Parathyroid adenoma (tissue), 2 donors: Measurements from ENCODE around the gene NR2C2AP.
"Not testable (repeated sequence)": the region's sequence is repeated elsewhere in the genome, so short reads cannot be mapped to it uniquely, and the experiment has no call there.

Experiments
- H2AFZ ChIP-seq: fragments of 300-600 bp; sonication (generic); one replicate; pipeline ENCODE4 v1.7.0; 2017; ENCODE audit warnings: antibody characterized with exemption, mild to moderate bottlenecking
- H3K27ac ChIP-seq: fragments of 300-600 bp; sonication (generic); one replicate; pipeline ENCODE4 v1.7.0; 2017
- H3K27me3 ChIP-seq: fragments of 300-600 bp; sonication (generic); one replicate; pipeline ENCODE4 v1.7.0; 2017; ENCODE audit warnings: low read length; ENCODE audit not compliant: control insufficient read depth, insufficient read depth
- H3K36me3 ChIP-seq: fragments of 300-600 bp; sonication (generic); one replicate; pipeline ENCODE4 v1.7.0; 2017; ENCODE audit warnings: low read length; ENCODE audit not compliant: control insufficient read depth, insufficient read depth
- H3K4me1 ChIP-seq: fragments of 300-600 bp; sonication (generic); one replicate; pipeline ENCODE4 v1.7.0; 2017; ENCODE audit warnings: control low read depth
- H3K4me2 ChIP-seq: fragments of 300-600 bp; sonication (generic); one replicate; pipeline ENCODE4 v1.7.0; 2017; ENCODE audit warnings: low read length
- H3K4me3 ChIP-seq: fragments of 300-600 bp; sonication (generic); one replicate; pipeline ENCODE4 v1.7.0; 2017; ENCODE audit warnings: low read depth, low read length
- H3K79me2 ChIP-seq: fragments of 300-600 bp; sonication (generic); one replicate; pipeline ENCODE4 v1.7.0; 2017; ENCODE audit warnings: control low read depth
- H3K9ac ChIP-seq: fragments of 300-600 bp; sonication (generic); one replicate; pipeline ENCODE4 v1.7.0; 2017; ENCODE audit warnings: mild to moderate bottlenecking
- H3K9me3 ChIP-seq: fragments of 300-600 bp; sonication (generic); one replicate; pipeline ENCODE4 v1.7.0; 2017; ENCODE audit warnings: low read length; ENCODE audit not compliant: control insufficient read depth
- TF ChIP-seq, protein P1 (sequence below): fragments of 300-600 bp; sonication (generic); IDR thresholded peaks from one replicate; pipeline ENCODE4 v1.7.0; 2017; ENCODE audit warnings: antibody characterized with exemption, mild to moderate bottlenecking
- donor health status: primary hyperparathyroidism.

The NR2C2AP gene

DNA sequence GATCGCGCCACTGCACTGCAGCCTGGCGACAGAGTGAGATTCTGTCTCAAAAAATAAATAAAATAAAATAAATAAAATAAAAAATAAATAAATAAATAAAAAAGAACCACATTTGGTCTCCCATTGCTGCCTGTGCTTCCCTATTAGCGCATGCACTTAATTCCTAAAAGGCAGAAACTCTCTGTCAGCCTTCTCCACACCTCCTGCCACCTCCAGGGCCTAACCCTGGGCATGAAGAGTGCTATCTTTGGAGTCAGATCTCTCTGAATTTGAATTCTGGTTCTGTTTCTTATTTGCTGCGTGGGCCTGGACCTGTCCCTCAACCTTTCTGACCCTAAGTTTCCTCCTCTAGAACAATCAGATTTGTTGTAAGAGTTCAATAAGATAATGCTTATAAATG lies 19.8 kb upstream of the NR2C2AP start:
- no peak overlapping the region for H2AFZ ChIP-seq

DNA sequence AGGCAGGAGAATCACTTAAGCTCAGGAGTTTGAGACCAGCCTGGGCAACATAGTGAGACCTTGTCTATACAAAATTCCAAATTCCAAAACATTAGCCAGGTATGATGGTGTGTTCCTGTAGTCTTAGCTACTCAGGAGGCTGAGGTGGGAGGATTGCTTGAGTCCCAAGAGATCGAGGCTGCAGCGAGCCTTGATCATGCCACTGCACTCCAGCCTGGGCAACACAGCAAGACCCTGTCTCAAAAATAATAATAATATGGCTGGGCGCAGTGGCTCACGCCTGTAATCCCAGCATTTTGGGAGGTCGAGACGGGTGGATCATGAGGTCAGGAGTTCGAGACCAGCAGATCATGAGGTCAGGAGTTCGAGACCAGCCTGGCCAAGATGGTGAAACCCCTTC lies 17.8 kb upstream of the NR2C2AP start:
- H3K4me2 ChIP-seq, H3K9me3 ChIP-seq, H3K4me1 ChIP-seq, H3K36me3 ChIP-seq, H3K27ac ChIP-seq, H3K79me2 ChIP-seq, H2AFZ ChIP-seq, H3K9ac ChIP-seq, H3K4me3 ChIP-seq, H3K27me3 ChIP-seq: not testable (repeated sequence)

More for the DNA sequence above, 19.8 kb upstream of the NR2C2AP start:
- no peaks in the 10 kb centered on the region for H3K9me3 ChIP-seq
- no peak overlapping the region for H3K4me2 ChIP-seq
- no peak overlapping the region for H3K27ac ChIP-seq
- H3K4me3 ChIP-seq, result no peak overlapping the region
- no peak overlapping the region for H3K9ac ChIP-seq
- no peaks in the 10 kb centered on the region for H3K79me2 ChIP-seq
- H3K4me1 ChIP-seq, result no peaks in the 10 kb centered on the region
- H3K36me3 ChIP-seq, result no peaks in the 10 kb centered on the region
- no peaks in the 10 kb centered on the region for H3K27me3 ChIP-seq
- TF ChIP-seq, protein P1, sequence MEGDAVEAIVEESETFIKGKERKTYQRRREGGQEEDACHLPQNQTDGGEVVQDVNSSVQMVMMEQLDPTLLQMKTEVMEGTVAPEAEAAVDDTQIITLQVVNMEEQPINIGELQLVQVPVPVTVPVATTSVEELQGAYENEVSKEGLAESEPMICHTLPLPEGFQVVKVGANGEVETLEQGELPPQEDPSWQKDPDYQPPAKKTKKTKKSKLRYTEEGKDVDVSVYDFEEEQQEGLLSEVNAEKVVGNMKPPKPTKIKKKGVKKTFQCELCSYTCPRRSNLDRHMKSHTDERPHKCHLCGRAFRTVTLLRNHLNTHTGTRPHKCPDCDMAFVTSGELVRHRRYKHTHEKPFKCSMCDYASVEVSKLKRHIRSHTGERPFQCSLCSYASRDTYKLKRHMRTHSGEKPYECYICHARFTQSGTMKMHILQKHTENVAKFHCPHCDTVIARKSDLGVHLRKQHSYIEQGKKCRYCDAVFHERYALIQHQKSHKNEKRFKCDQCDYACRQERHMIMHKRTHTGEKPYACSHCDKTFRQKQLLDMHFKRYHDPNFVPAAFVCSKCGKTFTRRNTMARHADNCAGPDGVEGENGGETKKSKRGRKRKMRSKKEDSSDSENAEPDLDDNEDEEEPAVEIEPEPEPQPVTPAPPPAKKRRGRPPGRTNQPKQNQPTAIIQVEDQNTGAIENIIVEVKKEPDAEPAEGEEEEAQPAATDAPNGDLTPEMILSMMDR, result no peak

DNA sequence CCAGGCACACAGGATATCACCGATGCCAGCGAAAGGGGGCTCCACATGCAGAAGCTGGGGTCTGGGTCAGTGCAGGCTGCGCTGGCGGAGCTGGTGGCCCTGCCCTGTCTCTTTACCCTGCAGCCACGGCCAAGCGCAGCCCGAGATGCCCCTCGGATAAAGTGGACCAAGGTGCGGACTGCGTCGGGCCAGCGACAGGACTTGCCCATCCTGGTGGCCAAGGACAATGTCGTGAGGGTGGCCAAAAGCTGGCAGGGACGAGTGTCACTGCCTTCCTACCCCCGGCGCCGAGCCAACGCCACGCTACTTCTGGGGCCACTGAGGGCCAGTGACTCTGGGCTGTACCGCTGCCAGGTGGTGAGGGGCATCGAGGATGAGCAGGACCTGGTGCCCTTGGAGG lies 15.7 kb upstream of the NR2C2AP start:
- no peaks in the 10 kb centered on the region for H3K36me3 ChIP-seq
- TF ChIP-seq, protein P1, result no peak

DNA sequence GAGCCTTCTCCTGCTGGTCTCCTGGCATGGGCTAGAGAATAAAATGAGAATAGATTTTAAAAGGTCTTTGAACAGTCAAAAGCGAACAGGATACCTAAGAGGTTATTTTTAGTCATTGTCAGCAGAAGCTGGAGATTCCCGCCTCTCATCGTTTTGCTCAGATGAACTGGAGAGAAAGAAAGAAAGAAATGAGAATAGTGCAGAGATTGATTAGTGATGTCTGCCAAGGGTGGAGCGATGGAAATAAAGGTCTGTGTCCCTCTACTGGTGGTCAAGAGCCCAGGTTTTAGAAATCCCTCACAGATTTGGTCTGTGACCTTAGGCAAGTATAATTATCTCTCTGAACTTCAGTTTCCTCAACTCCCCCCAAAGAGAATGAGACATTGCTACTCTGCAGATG lies 13.9 kb upstream of the NR2C2AP start:
- Histone ChIP-seq H3K9me3 (no peaks in the 10 kb centered on the region), H3K9ac (no peak overlapping the region), H3K36me3 (no peaks in the 10 kb centered on the region), H3K27ac (no peak overlapping the region), H3K79me2 (no peaks in the 10 kb centered on the region), H3K4me3 (no peak overlapping the region), H3K4me2 (no peak overlapping the region), H2AFZ (no peak overlapping the region), H3K4me1 (no peaks in the 10 kb centered on the region), H3K27me3 (peaks cover 7% of the 10 kb centered on the region)
- TF ChIP-seq, protein P1, result no peak

More for the DNA sequence above, 15.7 kb upstream of the NR2C2AP start:
- Histone ChIP-seq H3K27me3 (no peaks in the 10 kb centered on the region), H3K4me1 (no peaks in the 10 kb centered on the region), H3K9ac (no peak overlapping the region), H3K9me3 (no peaks in the 10 kb centered on the region), H2AFZ (no peak overlapping the region), H3K4me2 (no peak overlapping the region), H3K79me2 (no peaks in the 10 kb centered on the region), H3K4me3 (no peak overlapping the region), H3K27ac (no peak overlapping the region)

DNA sequence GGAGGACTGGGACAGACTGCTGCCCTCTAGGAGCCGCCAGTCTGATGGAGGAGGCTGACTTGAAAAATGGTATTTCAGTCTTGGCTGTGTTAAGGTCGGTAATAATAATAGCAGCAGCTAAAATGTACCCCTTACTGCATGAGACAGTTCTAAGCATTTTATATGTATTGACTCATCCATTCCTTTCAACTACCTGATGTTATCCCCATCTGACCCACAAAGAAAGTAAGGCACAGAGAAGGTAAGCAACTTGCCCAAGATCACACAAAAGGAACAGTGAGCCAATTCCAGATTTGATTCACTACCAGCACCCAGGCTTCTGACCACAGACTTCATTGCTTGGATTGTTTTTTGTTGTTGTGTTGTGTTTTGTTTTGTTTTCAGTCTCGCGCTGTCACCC lies 12.6 kb upstream of the NR2C2AP start:
- Histone ChIP-seq H3K79me2 (no peaks in the 10 kb centered on the region), H3K27me3 (peaks cover 7% of the 10 kb centered on the region), H3K27ac (no peak overlapping the region), H3K36me3 (no peaks in the 10 kb centered on the region), H3K4me3 (no peak overlapping the region), H3K4me2 (no peak overlapping the region), H3K9me3 (no peaks in the 10 kb centered on the region), H2AFZ (no peak overlapping the region), H3K4me1 (no peaks in the 10 kb centered on the region), H3K9ac (no peak overlapping the region)
- TF ChIP-seq, protein P1, result no peak
